ENCODE data around the gene RP9. TPM values are rescaled to one million over a fixed set of nuclear protein-coding genes. Genes with fewer than 3 reads are reported as not detected.
"Not testable (repeated sequence)": the region's sequence is repeated elsewhere in the genome, so short reads cannot be mapped to it uniquely, and the experiment has no call there.

RP9 gene
- total RNA-seq, 4 donors from 2014 or later = 5.2 to 16.1 (median 7.3) TPM

DNA sequence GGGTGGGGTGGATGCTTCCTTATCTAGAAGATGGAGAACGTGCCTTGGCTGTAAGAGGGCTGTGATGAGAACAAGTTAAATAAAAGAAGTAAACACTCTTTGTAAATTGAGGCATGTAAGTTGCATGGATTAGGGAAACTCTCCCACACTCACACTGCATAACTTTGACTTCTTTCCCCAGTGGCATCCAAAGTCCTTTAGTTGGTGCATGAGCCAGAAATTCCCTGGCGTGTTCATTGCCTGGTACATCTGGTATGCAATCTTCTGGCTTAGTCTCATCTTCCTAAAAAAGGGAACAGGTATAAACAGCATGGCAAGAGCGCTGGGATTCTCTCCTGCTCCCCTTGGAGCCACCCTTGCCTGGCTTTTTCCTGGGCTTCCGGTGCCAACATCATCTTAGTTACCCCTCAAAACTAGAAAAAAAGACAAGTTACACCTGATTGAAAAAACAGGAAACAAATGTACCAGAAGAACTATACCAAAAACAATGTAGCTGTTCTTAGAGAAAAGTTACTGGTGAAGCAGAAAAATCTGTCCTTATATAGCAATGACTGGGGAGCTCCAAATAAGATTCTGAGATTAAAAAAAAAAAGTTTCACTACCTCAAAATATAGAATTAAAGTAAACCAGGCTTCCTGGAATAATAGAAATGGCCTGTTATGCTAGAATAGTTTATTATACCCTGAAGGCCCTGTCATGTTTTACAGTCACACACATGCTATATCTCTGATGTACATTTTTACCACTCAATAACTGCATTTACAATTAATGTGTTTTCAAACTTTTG, 9.9 kb downstream of the RP9 start:
- intact Hi-C loops (cut with DNase I; ENCODE audit: low total_unique reads) = no loop called here

DNA sequence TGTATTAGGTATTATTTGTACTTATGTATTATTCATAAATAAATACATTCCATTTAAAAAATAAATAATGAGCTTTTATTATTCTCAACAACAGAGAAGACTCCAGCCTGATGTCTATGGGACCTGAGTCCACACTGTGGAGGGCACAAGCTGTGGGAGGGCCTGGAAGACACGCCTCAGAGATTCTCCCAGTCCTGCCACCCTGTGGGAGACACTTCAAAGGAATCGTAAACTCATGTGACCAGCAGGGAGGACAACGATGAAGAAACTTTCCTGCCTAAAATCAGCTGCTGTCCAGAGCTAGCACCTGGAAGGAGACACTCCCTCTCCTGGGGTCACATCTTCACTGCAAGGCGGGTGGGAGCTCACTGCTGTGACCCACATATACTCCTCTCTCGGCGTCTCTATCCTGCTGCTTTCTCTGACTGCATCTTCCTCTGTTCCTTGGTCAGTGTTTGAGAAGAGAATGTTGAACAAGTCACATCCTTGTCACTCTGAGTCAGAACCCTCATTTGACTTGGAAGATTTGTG, 14.4 kb downstream of the RP9 start:
- intact Hi-C loops (cut with DNase I; ENCODE audit: low total_unique reads); DNase-seq (ENCODE audit: low spot score in 2 of 2); H3K4me3 ChIP-seq (ENCODE audit: low read depth, poor library complexity, severe bottlenecking): not testable (repeated sequence)
- WGBS, 2 donors = 72 to 86% methylated on average over 3 to 6 of the region's 6 CpGs

More for the DNA sequence above, 9.9 kb downstream of the RP9 start:
- H3K4me3 ChIP-seq (ENCODE audit: low read depth, poor library complexity, severe bottlenecking) = no peak overlapping the region
- no peak for TF ChIP-seq POLR2A (IDR thresholded peaks at IDR 0.05)
- TF ChIP-seq, protein P1, sequence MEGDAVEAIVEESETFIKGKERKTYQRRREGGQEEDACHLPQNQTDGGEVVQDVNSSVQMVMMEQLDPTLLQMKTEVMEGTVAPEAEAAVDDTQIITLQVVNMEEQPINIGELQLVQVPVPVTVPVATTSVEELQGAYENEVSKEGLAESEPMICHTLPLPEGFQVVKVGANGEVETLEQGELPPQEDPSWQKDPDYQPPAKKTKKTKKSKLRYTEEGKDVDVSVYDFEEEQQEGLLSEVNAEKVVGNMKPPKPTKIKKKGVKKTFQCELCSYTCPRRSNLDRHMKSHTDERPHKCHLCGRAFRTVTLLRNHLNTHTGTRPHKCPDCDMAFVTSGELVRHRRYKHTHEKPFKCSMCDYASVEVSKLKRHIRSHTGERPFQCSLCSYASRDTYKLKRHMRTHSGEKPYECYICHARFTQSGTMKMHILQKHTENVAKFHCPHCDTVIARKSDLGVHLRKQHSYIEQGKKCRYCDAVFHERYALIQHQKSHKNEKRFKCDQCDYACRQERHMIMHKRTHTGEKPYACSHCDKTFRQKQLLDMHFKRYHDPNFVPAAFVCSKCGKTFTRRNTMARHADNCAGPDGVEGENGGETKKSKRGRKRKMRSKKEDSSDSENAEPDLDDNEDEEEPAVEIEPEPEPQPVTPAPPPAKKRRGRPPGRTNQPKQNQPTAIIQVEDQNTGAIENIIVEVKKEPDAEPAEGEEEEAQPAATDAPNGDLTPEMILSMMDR (IDR thresholded peaks at IDR 0.05) = no peak
- 61 to 94% methylated on average over 4 of the region's 4 CpGs for WGBS, 2 donors
- DNase-seq (ENCODE audit: low spot score in 2 of 2) = no peak

DNA sequence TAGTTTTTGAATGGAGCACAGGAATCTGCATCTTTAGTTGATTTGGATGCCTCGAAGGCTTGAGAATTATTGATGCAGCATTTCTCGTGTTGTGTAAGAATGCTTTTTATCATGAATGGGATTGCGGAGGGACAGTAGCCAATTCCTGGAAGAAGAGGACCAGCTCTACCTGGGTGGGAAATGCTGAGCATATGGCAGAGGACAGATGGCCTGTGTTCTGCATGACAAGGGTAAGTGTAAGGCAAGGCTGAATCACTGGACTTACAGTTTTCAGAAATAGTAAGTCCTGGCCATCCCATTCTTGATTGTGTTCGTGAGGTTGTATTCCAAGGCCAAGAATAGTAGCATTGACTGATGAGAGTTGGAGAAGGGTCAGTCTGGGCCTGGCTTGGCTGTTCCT, 15.9 kb downstream of the RP9 start:
- 89 to 94% methylated on average over 4 of the region's 4 CpGs for WGBS, 2 donors
- H3K4me3 ChIP-seq (ENCODE audit: low read depth, poor library complexity, severe bottlenecking) = no peak overlapping the region
- TF ChIP-seq POLR2A (IDR thresholded peaks at IDR 0.05) = no peak
- TF ChIP-seq, protein P1 (IDR thresholded peaks at IDR 0.05) = no peak
- DNase-seq (ENCODE audit: low spot score in 2 of 2) = no peak
- intact Hi-C loops (cut with DNase I; ENCODE audit: low total_unique reads) = no loop called here

DNA sequence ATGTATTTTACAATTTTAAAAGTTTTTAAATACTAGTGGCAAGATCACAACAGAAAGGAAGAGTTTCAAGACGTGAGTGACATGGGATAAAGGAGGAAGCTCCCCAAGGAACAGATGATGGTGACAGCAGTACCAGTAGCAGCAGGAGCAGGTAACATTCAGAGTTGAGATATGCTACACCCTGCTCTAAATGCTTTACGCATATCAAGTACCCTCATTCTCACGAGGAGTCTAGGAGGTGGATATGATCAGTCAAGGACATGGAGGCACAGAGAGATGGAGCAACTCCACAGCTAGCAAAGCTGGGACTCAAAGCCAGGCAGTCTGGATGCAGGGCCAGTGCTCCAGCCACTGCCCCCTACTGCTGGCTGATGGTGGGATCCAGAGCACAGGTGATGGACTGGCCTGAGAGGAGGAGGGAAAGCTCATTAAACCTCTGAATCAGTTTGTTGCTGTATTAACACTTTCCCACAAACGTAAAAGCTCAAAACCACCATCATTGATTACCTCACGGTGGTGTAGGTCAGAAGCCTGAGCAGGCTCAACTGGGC, 17.5 kb downstream of the RP9 start:
- TF ChIP-seq, protein P1 (IDR thresholded peaks at IDR 0.05) = no peak
- TF ChIP-seq POLR2A (IDR thresholded peaks at IDR 0.05) = no peak
- DNase-seq (ENCODE audit: low spot score in 2 of 2) = no peak
- intact Hi-C loops (cut with DNase I; ENCODE audit: low total_unique reads) = loop anchor here (1.0 kb wide), 1 partner anchor 10 kb away; no protein-coding TSS in a partner anchor
- no peak overlapping the region for H3K4me3 ChIP-seq (ENCODE audit: low read depth, poor library complexity, severe bottlenecking)
- WGBS, 2 donors = 78 to 85% methylated on average over 5 of the region's 5 CpGs

DNA sequence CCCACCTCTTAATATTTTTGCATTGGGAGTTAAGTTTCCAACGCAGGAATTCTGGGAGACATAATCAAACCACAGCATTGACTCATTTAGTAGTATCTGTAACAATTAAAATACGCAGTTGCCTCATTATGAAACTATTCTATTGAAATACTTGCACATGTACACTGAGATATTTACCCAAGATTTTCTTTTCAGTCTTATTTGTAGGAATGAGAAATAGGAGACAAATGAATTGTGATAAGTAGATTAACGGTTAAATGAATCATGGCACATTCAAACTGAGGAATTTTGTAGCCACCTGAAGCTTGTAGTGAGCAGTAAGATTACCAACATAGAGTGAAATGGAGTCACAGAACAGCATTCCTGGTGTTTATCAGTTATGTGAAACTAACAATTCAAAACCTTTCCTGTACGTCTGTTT, 18.1 kb downstream of the RP9 start:
- TF ChIP-seq, protein P1 (IDR thresholded peaks at IDR 0.05) = no peak
- 87 to 88% methylated on average over 4 of the region's 4 CpGs for whole genome bisulfite sequencing, 2 donors
- H3K4me3 ChIP-seq (ENCODE audit: low read depth, poor library complexity, severe bottlenecking) = no peak overlapping the region
- no peak for DNase-seq (ENCODE audit: low spot score in 2 of 2)
- intact Hi-C loops (cut with DNase I; ENCODE audit: low total_unique reads) = no loop called here

DNA sequence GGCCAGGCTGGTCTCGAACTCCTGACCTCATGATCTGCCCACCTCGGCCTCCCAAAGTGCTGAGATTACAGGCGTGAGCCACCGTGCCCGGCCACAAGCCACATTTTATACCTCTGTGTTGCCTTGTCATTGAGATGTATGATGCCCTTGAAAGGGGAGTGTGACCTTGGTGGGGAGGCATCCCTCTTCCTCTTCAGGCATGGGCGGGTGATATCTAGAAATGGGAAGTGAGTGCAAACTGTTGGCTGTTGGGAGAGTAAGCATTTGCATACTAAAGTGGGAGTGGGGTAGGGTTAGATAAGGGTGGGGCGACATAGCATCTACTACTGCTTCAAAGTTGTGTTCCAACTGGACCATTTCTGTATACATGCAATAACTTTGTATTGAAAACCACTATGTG, 20.1 kb downstream of the RP9 start:
- DNase-seq (ENCODE audit: low spot score in 2 of 2) = no peak
- WGBS, 2 donors = 95% methylated on average over 7 of the region's 7 CpGs
- intact Hi-C loops (cut with DNase I; ENCODE audit: low total_unique reads) = no loop called here
- no peak overlapping the region for H3K4me3 ChIP-seq (ENCODE audit: low read depth, poor library complexity, severe bottlenecking)
- TF ChIP-seq, protein P1 (IDR thresholded peaks at IDR 0.05) = no peak
- TF ChIP-seq POLR2A (IDR thresholded peaks at IDR 0.05) = no peak

All from lower leg skin (tissue), 4 donors.